Mesenchymal stem cell (in vitro differentiated cells and primary cell): Measurements from ENCODE around the gene MESP2.
"Not testable (repeated sequence)": the region's sequence is repeated elsewhere in the genome, so short reads cannot be mapped to it uniquely, and the experiment has no call there.

Source experiments
- DNase-seq: peaks from one replicate; pipeline ENCODE4 v3.0.0-alpha.2; 2013
- H2AFZ ChIP-seq: one replicate; pipeline ENCODE4 v1.6.1; 2013; ENCODE audit warnings: low read depth, mild to moderate bottlenecking, control low read depth, inconsistent platforms, low read length, moderate library complexity
- H2AK5ac ChIP-seq: 2 replicates; pipeline ENCODE4 v1.6.1; 2013; ENCODE audit warnings: low read length, moderate library complexity, mild to moderate bottlenecking, inconsistent platforms; ENCODE audit not compliant: severe bottlenecking
- H2BK120ac ChIP-seq: one replicate; pipeline ENCODE4 v1.6.1; 2013; ENCODE audit warnings: low read depth, mild to moderate bottlenecking, inconsistent platforms, low read length, moderate library complexity
- H2BK12ac ChIP-seq, 2 experiments: one replicate each; pipeline ENCODE4 v1.6.1; 2013; ENCODE audit warnings: inconsistent platforms in 2 of 2, low read length in 2 of 2, mild to moderate bottlenecking in 2 of 2, moderate library complexity in 2 of 2, control low read depth in 1 of 2
- H2BK15ac ChIP-seq: one replicate; pipeline ENCODE4 v1.6.1; 2013; ENCODE audit warnings: mild to moderate bottlenecking, low read depth, inconsistent platforms; ENCODE audit not compliant: poor library complexity, severe bottlenecking
- H2BK5ac ChIP-seq: 2 replicates; pipeline ENCODE4 v1.6.1; 2013; ENCODE audit warnings: low read depth, mild to moderate bottlenecking, low read length, control low read depth, inconsistent platforms; ENCODE audit not compliant: poor library complexity, severe bottlenecking
- H3K14ac ChIP-seq, 2 experiments: one replicate each; pipeline ENCODE4 v1.6.1; 2013; ENCODE audit warnings: inconsistent platforms in 2 of 2, low read length in 2 of 2, control low read depth in 1 of 2, mild to moderate bottlenecking in 1 of 2, moderate library complexity in 1 of 2
- H3K18ac ChIP-seq, 2 experiments: one replicate each; pipeline ENCODE4 v1.6.1; 2013; ENCODE audit warnings: inconsistent platforms in 2 of 2, low read length in 2 of 2, control low read depth in 1 of 2, low read depth in 1 of 2, mild to moderate bottlenecking in 1 of 2
- H3K23ac ChIP-seq, 2 experiments: one replicate each; pipeline ENCODE4 v1.6.1; 2013; ENCODE audit warnings: inconsistent platforms in 2 of 2, low read length in 2 of 2, mild to moderate bottlenecking in 2 of 2, moderate library complexity in 2 of 2, control low read depth in 1 of 2
- H3K27ac ChIP-seq: 2 replicates; pipeline ENCODE4 v1.5.1; 2013; ENCODE audit warnings: mild to moderate bottlenecking, moderate library complexity, low read length, control low read depth, inconsistent platforms; ENCODE audit not compliant: poor library complexity, severe bottlenecking
- H3K27me3 ChIP-seq, 2 experiments: 2 replicates each; pipeline versions ENCODE4 v1.6.1 to v1.7.0; 2013; ENCODE audit warnings: low read length in 2 of 2, mild to moderate bottlenecking in 2 of 2, moderate library complexity in 2 of 2, control low read depth in 1 of 2, inconsistent platforms in 1 of 2; ENCODE audit not compliant: control insufficient read depth in 1 of 2, insufficient read depth in 1 of 2
- H3K36me3 ChIP-seq, 2 experiments: 2 replicates each; pipeline versions ENCODE4 v1.6.1 to v1.7.0; 2013; ENCODE audit warnings: low read length in 2 of 2, control low read depth in 1 of 2, inconsistent platforms in 1 of 2, low read depth in 1 of 2, mild to moderate bottlenecking in 1 of 2; ENCODE audit not compliant: insufficient read depth in 2 of 2, control insufficient read depth in 1 of 2
- H3K4ac ChIP-seq, 2 experiments: one replicate each; pipeline ENCODE4 v1.6.1; 2013; ENCODE audit warnings: inconsistent platforms in 2 of 2, low read length in 2 of 2, mild to moderate bottlenecking in 2 of 2, moderate library complexity in 2 of 2, control low read depth in 1 of 2, low read depth in 1 of 2
- H3K4me1 ChIP-seq: 2 replicates; pipeline ENCODE4 v1.6.1; 2013; ENCODE audit warnings: low read depth, low read length, control low read depth; ENCODE audit not compliant: control insufficient read depth, insufficient read depth
- H3K4me2 ChIP-seq: 2 replicates; pipeline ENCODE4 v1.6.1; 2013; ENCODE audit warnings: low read length, mild to moderate bottlenecking, inconsistent platforms; ENCODE audit not compliant: poor library complexity, severe bottlenecking
- H3K4me3 ChIP-seq, 2 experiments: 2 replicates each; pipeline versions ENCODE4 v1.5.1 to v1.7.0; 2013; ENCODE audit warnings: low read length in 2 of 2, mild to moderate bottlenecking in 2 of 2, control low read depth in 1 of 2, low read depth in 1 of 2; ENCODE audit not compliant: insufficient read depth in 1 of 2
- H3K79me1 ChIP-seq: replicated peaks from 2 replicates; pipeline ENCODE4 v1.6.1; 2013; ENCODE audit warnings: mild to moderate bottlenecking, control low read depth, low read length, inconsistent platforms; ENCODE audit not compliant: poor library complexity, severe bottlenecking
- H3K9ac ChIP-seq: 2 replicates; pipeline ENCODE4 v1.7.0; 2013; ENCODE audit warnings: mild to moderate bottlenecking, low read length, moderate library complexity
- H3K9me3 ChIP-seq: 2 replicates; pipeline ENCODE4 v1.7.0; 2013; ENCODE audit warnings: mild to moderate bottlenecking, low read length; ENCODE audit not compliant: control insufficient read depth
- H4K8ac ChIP-seq: one replicate; pipeline ENCODE4 v1.6.1; 2013; ENCODE audit warnings: inconsistent platforms, mild to moderate bottlenecking, low read length, moderate library complexity
- H4K91ac ChIP-seq: one replicate; pipeline ENCODE4 v1.6.1; 2013; ENCODE audit warnings: mild to moderate bottlenecking, low read length, inconsistent platforms
- WGBS: methylation state at CpG from one replicate; pipeline ENCODE4 v1.1.7; 2013; ENCODE audit warnings: mixed read lengths; 5-methylcytosine and 5-hydroxymethylcytosine counted together

The MESP2 gene

GRCh38 chr15:89781055-89781454 lies 4.9 kb downstream of the MESP2 start:
- no peak overlapping the region for H3K14ac ChIP-seq
- no peak overlapping the region for H2AFZ ChIP-seq
- H4K91ac ChIP-seq: no peak overlapping the region
- no peak overlapping the region for H2AK5ac ChIP-seq
- H3K36me3 ChIP-seq: peaks cover 10 to 22% of the 10 kb centered on the region in 2 experiments
- no peak for DNase-seq
- no peaks in the 10 kb centered on the region for H3K9me3 ChIP-seq
- H3K79me1 ChIP-seq: no peaks in the 10 kb centered on the region
- H3K4me1 ChIP-seq: peaks cover 13% of the 10 kb centered on the region
- H3K18ac ChIP-seq: no peak overlapping the region
- no peak overlapping the region for H3K4ac ChIP-seq
- no peak overlapping the region for H3K23ac ChIP-seq
- H3K4me3 ChIP-seq: no peak overlapping the region
- no peak overlapping the region for H3K27ac ChIP-seq
- WGBS: 92% methylated on average over 5 of the region's 6 CpGs
- no peak overlapping the region for H2BK120ac ChIP-seq
- no peak overlapping the region for H4K8ac ChIP-seq
- no peak overlapping the region for H2BK12ac ChIP-seq
- H3K4me2 ChIP-seq: no peak overlapping the region
- H3K9ac ChIP-seq: no peak overlapping the region
- H2BK5ac ChIP-seq: no peak overlapping the region
- no peak overlapping the region for H2BK15ac ChIP-seq
- no peaks in the 10 kb centered on the region for H3K27me3 ChIP-seq

- Histone ChIP-seq H3K23ac (no peak overlapping the region), H2BK15ac (no peak overlapping the region), H3K18ac (no peak overlapping the region), H3K4me3 (peak overlapping the region in 1 of 2 experiments; percentile 31), H4K91ac (no peak overlapping the region), H3K36me3 (peaks cover 10 to 30% of the 10 kb centered on the region in 2 experiments), H3K27me3 (no peaks in the 10 kb centered on the region), H3K27ac (no peak overlapping the region), H3K79me1 (no peaks in the 10 kb centered on the region), H3K14ac (no peak overlapping the region), H3K4me2 (no peak overlapping the region), H4K8ac (no peak overlapping the region), H2AFZ (no peak overlapping the region), H2BK5ac (no peak overlapping the region), H2BK120ac (no peak overlapping the region), H3K9me3 (no peaks in the 10 kb centered on the region), H2AK5ac (no peak overlapping the region), H3K4me1 (peaks cover 4% of the 10 kb centered on the region), H3K9ac (peak overlapping the region; percentile 4), H3K4ac (no peak overlapping the region), H2BK12ac (no peak overlapping the region)
- peak; percentile 58 for DNase-seq
- WGBS: 70% methylated on average over 11 of the region's 15 CpGs
Measured at GRCh38 chr15:89781891-89782618, 5.9 kb downstream of the MESP2 start.

DNA sequence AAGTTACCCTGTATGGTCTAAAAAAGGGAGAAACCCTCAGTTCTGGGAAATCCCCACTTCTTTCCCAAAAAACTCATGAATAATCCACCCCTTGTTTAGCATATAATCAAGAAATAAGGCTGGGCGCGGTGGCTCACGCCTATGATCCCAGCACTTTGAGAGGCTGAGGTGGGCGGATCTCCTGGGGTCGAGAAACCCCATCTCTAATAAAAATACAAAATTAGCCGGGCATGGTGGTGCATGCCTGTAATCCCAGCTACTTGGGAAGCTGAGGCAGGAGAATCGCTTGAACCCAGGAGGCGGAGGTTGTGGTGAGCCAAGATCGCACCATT lies 6.5 kb downstream of the MESP2 start:
- H3K4me3 ChIP-seq: peak overlapping the region in 1 of 2 experiments; percentile 31
- not testable (repeated sequence) for H3K4me2 ChIP-seq, DNase-seq, H3K79me1 ChIP-seq, H4K8ac ChIP-seq, H2BK15ac ChIP-seq, H2BK5ac ChIP-seq, H3K18ac ChIP-seq, H3K4me1 ChIP-seq, H3K9ac ChIP-seq, H2AFZ ChIP-seq, H3K23ac ChIP-seq, H3K9me3 ChIP-seq, H4K91ac ChIP-seq, H3K27ac ChIP-seq, H3K4ac ChIP-seq, H3K14ac ChIP-seq, H2AK5ac ChIP-seq, H3K27me3 ChIP-seq, H2BK120ac ChIP-seq, H2BK12ac ChIP-seq
- H3K36me3 ChIP-seq: peaks cover 10 to 34% of the 10 kb centered on the region in 2 experiments
- 95% methylated on average over 9 of the region's 9 CpGs for WGBS

- no peak overlapping the region for H3K4me2 ChIP-seq
- peak overlapping the region; percentile 15 for H4K8ac ChIP-seq
- H3K18ac ChIP-seq: peak overlapping the region; percentile 28 to 64
- no peak overlapping the region for H2AFZ ChIP-seq
- H3K9me3 ChIP-seq: no peaks in the 10 kb centered on the region
- H4K91ac ChIP-seq: no peak overlapping the region
- H3K14ac ChIP-seq: peak overlapping the region in 1 of 2 experiments; percentile 92
- peak overlapping the region in 1 of 2 experiments; percentile 35 for H3K4ac ChIP-seq
- H3K79me1 ChIP-seq: no peaks in the 10 kb centered on the region
- no peak overlapping the region for H3K27ac ChIP-seq
- peak overlapping the region in 1 of 2 experiments; percentile 26 for H3K23ac ChIP-seq
- peak overlapping the region; percentile 26 for H3K9ac ChIP-seq
- H3K36me3 ChIP-seq: peaks cover 10 to 41% of the 10 kb centered on the region in 2 experiments
- peak overlapping the region in 1 of 2 experiments; percentile 4 for H3K4me3 ChIP-seq
- H2AK5ac ChIP-seq: no peak overlapping the region
- H2BK15ac ChIP-seq: no peak overlapping the region
- H3K4me1 ChIP-seq: peaks cover 4% of the 10 kb centered on the region
- 54% methylated on average over 9 of the region's 14 CpGs for WGBS
- H3K27me3 ChIP-seq: no peaks in the 10 kb centered on the region
- H2BK12ac ChIP-seq: no peak overlapping the region
- peak; percentile 27 for DNase-seq
- no peak overlapping the region for H2BK120ac ChIP-seq
- no peak overlapping the region for H2BK5ac ChIP-seq
Measured at GRCh38 chr15:89783111-89783860, 7.2 kb downstream of the MESP2 start.
